COLO829 (cell line): ENCODE measurements around the gene ETNPPL.
"Not testable (repeated sequence)": the region's sequence is repeated elsewhere in the genome, so short reads cannot be mapped to it uniquely, and the experiment has no call there.

Experiments
- DNase-seq: peaks from one replicate; pipeline ENCODE4 v3.0.0; 2012; ENCODE audit warnings: low spot score

ETNPPL gene

DNA sequence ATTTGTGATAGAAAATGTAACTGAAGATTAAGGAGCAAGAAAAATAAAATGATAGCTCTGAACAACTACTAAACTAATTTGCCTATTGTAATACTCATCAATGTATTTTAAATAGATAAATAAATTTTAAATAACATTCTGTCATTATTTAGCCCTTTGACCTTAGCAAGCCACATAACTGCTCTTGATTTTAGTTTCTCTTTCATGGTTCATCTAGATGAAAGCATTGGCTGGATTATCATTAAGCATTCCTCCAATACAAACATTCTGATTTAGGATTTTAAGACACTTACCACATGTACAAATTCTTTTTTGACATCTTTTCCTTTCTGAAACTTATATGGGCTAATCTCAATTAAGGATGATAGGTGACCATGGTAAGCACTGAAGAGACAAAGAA lies 8.5 kb downstream of the ETNPPL start:
- no peak for DNase-seq

DNA sequence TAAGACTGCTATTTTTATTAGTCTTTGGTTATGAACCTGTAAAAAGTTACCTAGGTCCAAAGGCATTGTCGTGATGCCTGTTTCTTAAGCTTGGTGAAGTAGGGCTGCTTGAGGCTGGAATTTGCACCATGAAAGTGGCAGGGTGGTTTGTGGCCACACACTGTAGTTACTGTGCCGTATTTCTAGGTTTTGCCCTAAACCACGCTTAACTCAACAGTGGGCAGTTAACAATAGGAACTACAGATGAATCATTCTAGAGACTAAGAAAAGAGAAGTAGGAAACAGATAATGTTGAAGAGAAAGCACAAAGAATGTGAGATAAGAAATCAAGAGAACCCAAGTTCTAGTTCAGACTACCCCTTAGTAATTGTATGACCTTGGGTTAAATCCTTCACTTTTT lies 11.5 kb downstream of the ETNPPL start:
- no peak for DNase-seq

DNA sequence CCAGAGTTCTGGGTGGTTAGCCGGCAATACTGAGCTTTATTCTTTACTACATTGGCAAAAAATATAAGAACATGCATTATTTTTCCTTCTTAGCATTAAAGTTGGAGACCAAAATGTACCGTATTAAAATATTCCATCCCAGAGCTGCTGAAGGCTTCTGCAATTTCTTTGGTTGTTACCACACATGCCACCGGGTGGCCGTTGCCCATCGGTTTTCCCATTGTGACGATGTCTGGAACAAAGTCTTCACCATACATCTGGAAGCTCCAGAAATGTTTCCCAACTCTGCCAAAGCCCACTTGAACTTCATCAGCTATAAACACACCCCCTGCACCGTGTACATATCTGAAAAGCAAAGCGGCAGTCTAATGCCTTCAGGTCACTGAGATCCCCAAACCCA lies 13.7 kb downstream of the ETNPPL start:
- DNase-seq = no peak

DNA sequence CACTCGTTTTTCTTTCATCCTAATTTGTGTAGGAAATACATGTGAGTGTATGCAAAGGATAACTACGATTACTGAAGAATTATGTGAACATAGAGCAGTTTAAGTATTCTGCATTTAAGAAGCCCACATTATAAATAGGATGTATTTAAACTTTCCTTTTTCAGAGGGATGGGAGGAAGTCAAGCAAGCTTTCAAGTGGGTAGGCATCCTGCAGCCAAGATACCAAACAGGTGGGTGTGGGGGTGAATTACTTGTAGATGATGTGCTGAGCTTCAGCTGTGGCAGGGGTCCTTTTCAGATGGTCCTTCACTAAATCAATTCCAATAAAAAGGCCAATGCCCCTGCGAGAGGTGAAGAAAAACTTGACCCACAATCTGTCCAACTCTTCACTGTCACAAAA lies 16.3 kb downstream of the ETNPPL start:
- no peak for DNase-seq

DNA sequence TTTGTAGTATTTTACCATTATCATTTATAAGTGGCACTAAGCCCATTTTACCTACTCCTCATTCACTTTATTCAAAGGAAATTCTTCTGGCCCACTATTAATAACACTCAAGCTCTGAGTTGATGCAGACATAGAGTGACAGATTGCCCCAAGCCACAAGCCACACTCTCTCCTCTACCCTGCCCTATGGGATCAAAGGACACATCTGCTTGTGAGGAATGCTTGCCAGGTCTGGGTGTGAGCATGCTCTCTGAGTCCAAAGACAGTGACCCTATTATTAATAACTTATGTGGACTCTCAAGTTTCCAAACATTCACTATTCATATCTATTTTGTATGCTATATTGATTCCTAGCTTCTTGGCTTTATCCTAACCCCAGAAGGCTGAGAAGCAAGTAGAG lies 18.5 kb downstream of the ETNPPL start:
- no peak for DNase-seq

DNA sequence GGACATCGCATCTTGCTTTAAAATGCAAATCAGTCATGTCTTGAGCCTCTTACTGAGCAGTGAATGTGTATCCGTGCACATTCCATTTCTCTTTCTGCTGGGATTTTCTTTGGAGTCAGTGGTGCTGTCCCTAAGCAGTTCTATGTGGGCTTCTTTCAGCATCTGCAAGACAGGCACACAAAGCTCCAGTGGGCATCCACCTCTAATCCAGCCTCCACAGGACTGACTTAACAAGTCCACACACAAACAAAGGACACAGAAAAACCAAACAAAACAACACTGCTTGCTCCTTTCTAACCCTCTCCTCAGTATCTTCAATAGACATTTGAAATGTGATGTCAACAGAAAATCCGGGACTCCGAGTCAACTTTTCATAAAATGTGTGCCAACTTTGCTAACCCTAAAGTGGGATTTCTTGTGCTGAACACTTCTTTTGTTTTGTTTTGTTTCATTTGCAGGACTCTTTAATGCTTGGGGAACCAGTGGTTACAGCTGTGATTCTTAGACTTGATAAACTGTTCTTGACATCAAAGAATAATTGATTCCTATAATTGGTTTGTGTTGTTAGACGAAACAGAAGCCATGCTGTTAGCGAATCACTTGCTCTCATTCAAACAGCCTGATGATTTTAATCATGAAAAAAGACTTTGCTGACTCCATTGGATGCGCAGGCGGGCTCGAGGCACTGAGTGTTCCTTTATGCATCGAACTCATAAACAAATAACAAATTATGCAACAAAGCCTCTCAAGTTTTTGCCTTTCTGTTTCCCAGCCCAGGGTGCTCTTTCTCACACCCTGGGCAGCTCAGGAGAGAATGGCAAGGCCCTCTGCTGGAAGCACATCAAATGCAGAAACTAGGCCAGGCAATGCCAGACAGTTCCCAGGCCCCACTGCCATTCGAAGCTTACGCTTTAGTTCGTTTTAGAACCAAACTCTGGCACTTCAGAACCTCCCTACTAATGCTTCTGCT lies 20.1 kb downstream of the ETNPPL start:
- no peak for DNase-seq

DNA sequence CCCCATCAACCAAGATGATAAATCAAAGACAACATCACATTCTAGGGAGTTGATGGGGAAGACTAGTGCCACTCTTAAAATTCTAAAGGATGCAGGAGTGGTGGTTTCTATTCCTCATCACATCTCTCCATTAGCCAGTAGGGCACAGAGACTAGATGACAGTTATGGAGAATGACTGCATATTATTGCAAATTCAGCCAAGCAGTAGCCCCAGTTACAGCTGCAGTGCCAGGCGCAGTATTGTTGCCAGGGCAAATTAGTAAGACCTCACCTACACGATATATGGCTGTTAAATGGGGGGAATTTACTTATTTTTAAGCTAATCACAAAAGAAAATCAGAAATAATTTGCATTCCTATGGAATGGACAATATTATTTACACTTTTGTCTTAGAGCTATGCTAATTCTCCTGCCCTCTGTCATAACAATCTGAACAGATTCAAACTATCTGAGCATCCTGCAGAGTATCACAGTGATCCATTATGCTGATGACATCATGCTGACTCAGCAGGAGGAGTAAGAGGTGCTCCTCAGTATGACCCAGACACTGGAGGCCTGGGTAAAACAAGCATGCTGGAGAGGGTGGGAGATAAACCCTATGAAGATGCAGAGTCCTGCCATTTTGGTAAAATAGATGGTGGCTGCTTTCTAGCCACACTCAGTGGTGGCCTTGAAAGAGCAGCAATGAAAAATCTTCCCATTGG lies 24.7 kb downstream of the ETNPPL start:
- DNase-seq = peak; percentile 28

DNA sequence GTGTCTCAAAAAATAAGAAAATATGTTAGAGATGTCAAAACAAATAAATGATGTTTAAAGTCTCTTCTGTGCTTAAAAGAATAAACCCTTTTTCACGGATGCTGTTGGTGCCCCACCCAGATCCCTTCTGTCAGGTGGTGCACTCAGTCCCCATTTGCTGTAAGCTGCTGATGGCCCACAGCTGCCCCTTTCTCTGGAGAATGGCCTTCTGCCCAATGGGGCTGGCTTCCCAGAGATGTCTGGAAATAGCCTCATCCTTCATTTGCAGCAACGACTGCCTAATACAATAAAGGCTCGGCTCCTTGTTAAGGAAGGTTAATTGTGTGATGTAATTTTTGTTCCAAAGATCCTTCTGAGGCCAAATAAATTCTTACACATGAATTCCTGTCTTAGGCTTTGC lies 31.8 kb downstream of the ETNPPL start:
- DNase-seq = no peak

DNA sequence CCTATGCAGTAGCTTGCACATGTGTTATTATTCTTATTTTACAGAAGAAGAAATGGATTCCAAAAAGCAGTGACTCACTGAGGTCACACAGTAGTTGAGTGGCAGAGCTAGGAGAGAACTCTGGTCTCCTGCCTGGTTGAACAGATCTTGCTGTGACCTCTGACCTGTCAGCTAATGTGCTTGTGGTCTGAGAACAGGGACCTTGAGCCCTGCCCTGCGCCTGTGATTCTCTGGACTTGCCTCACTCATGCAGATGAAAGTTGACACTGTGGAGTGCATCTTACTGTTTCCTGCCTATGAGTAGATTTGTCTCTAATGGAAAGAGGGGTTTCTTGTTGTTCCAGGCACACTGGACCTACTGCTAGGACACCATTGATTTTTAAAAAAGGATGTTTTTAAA lies 32.3 kb downstream of the ETNPPL start:
- no peak for DNase-seq

DNA sequence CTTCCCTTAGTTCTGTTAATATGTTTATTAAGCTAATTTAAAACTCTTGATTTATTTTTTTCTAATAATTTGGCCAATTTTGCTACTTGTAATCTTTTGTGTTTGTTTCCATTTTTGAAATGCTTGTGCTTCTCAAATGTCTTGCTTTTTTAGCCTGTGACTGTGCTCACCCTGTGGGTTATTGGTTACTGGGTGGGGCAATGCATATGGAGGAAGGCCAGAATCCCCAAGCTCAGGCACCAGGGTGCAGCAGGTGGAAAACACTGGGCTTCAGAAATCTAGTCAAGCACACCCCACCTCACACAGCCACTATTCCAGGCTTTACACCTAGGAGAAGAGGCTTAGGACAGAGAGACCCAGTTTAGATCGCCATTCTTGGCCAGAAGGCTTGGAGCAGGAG lies 33.1 kb downstream of the ETNPPL start:
- DNase-seq = no peak

DNA sequence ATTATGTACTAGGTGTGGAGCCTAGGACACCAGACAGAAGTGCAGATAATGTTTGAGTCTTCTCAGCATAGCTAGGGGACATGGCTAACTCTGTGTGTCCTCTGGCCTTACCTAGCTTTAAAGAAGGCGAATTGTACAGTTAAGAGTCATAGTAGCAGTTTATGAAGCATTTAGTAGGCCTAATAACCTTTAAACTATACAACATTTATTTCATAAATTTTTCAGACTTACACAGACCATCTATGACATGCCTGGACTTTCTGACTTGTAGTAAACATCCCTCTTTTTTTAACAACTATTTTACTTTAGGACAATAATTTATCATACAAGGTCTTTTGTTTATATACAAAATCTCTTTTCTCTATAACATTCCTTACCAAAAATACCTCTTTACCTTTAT lies 37.4 kb downstream of the ETNPPL start:
- no peak for DNase-seq

DNA sequence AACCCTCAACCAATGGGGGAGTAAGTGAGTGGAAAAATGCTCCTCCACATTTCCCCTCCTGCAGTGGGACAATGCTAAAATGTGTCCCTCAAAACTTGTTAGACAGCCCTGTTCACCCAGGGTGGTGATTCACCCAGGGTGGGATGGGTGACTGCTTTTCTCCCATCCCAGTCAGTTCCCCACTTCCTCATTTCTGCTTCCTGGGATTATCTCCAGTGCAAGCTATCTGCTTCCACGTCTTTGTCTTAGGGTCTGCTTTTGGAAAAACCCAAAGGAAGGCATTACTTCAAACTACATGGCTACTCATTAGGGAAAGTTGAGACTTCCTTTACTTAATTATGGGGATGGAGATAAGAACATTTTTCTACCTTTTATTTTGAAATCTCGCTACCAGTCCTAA lies 45.5 kb downstream of the ETNPPL start:
- DNase-seq = no peak

DNA sequence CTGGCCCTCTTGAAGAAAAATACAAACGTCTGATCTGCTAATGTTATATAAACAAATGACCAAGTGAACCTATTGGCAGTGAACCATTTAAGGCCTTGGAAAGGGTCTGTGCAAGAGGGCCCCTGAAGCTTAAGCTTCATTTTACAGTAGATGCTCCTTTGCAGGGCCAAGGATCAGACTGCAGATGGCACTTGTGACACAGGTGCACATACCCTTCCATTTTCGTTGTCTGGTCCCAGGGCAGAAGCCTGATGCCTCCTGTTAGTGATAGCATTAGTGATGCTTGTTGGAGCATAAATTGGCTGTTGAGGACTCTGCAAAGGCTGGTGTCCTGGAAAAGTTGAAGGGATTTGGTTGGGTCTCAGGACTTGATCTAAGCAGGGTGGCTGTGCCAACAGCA lies 46.5 kb downstream of the ETNPPL start:
- no peak for DNase-seq

DNA sequence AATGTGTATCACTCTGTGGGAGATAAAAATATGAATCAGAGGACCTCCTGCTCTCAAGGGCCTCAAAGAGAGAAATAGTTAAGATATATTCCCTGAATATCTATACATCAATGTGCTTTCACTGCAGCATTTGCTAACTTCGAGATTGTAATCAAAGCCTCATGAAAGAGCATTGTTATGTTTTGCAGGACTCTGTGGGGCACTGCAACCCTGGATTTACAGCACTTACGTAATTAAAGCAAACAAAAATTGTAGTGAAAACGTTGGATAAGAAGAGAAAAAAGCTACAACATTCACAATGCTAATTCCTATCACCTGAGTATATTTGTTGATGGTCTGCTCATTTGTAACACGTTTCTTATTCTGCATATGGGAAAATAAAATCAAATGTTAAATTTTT lies 48.0 kb downstream of the ETNPPL start:
- no peak for DNase-seq

DNA sequence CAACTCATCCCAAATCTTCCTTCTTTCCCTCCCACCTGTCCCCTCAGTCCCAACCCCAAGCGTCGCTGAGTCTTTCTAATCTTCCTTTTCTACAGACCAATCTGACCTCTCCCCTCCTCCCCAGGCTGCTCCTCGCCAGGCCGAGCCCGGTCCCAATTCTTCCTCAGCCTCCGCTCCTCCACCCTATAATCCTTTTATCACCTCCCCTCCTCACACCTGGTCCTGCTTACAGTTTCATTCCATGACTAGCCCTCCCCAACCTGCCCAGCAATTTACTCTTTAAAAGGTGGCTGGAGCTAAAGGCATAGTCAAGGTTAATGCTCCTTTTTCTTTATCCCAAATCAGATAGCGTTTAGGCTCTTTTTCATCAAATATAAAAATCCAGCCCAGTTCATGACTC lies 52.3 kb downstream of the ETNPPL start:
- not testable (repeated sequence) for DNase-seq

DNA sequence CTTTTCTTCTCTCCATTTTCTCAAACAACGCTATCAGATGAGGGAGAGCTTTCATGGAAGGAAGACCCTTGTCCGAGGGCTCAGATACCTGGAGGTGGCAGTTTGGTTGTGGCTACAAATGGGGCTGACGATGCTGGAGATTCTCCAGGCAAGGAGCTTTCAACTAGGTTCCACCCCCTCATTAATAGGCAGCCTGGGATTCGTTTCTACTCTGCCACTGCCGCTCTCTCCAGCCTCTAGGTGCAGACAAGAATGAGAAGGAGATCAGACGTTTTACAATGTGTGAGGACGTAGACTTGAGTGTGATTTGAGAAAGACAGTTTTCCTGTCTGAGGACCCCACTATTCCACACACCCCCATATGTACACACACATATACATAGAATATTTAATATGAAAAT lies 53.1 kb downstream of the ETNPPL start:
- DNase-seq = no peak

DNA sequence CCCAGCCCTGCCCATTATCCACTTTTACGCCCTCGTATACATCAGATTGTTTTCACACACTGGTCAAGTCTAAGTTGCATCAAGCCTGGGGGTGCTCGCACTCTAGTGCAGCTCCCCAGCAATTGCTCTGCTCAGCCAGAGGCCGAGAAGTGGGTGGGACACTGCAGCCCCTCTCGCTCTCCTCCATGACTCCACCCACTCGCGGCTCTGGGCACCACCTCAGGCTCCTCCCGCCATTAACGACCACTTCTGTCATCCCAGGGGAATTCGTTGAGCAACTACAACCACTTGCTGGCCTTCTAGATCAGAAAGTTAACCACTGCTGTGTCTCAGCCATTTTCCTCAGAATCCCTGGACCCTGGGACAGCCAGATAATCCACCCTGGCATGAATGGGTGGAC lies 53.6 kb downstream of the ETNPPL start:
- DNase-seq = no peak

DNA sequence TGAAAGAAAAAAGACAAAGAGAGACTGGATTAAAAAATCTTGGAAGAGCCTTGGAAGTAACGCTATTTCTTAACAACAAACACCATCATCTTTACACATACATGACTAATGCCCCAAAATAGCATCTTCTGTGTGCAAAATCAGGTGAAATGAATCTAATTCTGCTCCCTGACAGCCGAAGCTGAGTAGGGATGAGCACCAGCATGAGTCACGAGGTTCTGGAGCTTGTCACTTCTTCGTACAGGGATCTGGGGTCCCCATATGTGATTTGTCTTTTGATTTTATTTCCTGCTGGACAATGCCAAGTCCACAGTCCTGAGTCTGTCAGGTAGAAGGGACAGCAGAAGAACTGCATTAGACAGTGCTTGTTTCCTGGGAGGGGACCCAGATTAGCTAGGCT lies 56.6 kb downstream of the ETNPPL start:
- no peak for DNase-seq

DNA sequence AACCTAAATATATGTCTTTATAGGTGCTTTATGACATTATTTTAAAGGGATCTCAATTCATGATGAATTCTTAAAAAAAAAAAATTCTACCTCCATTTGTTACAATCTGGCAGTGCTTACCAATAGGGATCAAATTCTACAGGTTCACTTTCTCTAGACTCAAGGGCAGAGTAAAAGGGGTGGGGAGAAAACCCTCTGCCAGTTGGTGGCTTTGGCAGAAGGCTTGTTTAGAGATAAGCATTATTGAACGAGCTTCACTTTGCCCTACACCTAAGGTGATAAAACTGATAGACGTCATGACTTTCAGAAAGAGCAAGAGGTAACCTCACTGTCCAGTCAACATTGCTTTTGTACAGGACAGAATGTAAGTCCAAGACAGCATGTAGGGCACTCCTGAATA lies 58.9 kb downstream of the ETNPPL start:
- no peak for DNase-seq

DNA sequence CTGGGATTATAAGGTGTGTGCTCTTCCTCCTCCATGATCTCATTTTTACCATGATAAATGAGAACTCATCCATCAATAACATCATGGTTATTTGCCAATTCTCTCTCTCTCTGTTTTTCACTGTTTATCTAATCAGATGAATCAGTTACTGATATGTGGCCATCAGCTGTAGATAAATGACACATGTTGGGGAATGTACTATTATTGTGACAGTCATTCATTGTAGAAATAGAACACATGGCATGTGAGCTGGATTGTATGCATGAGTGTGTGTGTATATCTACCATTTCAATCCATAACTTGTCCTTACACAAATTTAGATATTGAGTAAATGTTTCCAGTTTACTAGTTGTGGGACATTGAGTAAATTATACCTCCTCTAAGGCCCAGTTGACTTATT lies 59.5 kb downstream of the ETNPPL start:
- no peak for DNase-seq

DNA sequence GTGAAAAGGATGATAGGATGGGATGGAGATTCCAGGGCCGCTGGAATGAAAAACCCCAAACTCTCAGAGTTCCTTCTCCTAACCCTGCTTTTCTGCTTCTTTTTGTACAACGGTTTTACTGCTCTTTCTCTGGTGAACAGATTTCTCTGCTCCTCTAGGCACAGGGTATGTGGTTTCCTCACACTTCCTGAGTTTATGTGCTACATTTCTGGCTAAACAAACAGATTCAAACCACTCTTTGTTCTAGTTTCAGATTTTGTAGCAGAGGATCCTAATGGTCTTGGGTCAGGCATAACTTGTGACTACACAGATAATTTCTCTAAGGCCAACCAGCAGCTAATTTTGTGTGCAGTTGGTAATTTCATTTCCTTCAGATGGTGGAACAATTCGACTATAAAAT lies 59.9 kb downstream of the ETNPPL start:
- DNase-seq = peak; percentile 64

DNA sequence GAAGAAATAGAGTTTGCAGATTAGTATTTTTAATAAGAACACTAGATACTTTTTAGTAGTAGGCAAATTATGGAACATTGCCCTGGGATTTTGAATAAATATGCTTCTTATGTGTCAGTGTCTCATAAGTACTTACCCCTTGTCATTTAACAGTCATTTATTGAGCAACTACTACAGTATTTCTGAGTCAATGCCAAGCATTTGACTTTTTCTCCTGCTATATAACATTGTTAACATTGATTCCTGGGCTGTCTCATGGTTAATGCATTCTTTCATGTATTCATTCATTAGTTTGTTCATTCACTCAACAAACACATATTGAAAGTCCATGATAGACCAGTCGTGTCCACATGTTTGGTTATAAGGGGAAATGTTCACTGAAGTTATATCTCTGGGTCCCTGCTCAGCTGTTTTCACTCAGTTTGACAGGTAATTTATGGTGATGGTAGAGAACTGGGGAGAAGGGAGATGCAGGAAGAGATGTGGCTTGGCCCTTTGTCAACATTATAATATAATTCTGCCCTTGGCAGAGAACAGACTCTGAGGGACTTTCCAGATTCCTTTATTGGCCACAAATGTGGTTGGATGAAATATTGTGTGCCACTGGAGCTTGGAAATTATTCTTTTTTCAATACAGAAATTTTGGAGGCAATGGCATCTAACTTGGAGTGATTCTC lies 62.6 kb downstream of the ETNPPL start:
- no peak for DNase-seq

DNA sequence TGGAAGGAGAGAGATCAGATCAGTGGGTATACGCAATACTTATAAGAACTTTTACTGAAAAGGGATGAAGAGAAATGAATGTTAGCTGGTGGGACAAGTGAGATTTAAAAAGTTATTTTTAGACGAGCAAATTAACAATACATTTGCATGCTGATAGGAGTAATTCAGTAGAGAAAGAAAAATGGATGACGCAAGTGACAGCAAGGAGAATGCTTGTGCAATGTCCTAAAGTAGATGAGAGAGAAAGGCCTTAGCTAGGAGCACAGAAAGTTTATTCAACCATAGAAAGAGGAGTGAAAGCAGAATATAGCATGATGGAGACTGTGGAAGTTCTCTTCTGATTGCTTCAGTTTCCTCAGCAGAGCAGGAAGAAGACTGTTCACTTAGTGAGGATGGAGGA lies 66.7 kb downstream of the ETNPPL start:
- DNase-seq = no peak
